HG03378 (cell line): ENCODE results near the gene GORASP1.

Source experiments
- ATAC-seq: cut with Tn5 transposase; IDR thresholded peaks from one replicate; pipeline ENCODE4 v1.9.1; 2021; ENCODE audit warnings: mild to moderate bottlenecking, moderate library complexity; ENCODE audit not compliant: unreplicated experiment

The GORASP1 gene

DNA sequence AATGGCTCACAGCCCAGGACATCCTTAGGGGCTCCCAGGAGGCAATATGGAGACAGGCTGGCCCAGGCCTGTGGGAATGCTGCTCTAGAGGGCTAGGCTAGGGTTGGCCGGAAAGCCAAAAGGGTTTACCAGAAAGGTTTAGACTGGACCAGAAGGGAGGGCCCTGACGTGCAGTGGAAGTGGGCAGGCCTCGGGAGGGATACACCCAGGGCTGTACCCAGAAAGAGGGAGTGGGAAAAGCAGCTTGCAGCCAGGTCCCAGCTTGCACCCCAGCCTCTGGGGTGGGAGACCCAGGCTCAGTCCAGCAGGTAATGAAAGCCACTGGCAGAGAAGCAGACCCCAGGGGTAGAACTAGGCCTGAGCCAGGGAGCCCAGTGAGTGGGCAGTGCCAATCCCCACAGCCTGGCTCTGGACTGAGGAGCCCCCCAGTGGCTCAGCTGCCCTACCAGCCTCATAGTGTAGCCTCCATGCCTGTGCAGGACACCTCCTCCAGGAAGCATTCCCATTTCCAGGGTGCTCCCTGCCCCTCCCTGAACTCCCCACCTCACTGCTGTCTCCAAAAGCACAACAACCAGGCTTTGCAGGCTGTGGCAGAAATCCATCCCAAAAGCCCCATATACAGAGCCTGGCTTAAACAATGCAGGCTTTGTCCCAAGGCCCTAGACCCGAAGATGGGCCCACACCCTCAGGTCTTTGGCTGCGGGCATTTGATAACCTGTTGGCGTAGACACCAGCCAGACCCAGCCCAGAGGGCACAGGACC, 3.5 kb downstream of the GORASP1 start:
- ATAC-seq = no peak

DNA sequence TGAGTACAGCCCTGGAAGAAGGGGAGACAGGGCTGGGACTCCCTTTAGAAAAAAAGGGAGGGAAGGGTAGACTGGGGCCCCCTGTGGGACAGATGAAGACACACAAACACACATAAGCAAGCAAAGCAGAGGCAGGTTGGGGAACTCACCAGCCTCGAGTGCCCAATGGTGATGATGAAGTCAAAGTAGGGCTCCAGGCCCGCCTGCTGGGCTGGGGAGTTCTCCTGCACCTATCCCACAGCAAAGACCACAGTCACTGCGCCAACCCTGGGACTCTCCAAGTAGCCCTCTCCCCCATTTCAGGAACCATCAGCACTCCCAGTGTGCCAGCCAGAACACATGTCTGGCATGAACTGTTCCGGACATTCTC, 4.1 kb downstream of the GORASP1 start:
- no peak for ATAC-seq

DNA sequence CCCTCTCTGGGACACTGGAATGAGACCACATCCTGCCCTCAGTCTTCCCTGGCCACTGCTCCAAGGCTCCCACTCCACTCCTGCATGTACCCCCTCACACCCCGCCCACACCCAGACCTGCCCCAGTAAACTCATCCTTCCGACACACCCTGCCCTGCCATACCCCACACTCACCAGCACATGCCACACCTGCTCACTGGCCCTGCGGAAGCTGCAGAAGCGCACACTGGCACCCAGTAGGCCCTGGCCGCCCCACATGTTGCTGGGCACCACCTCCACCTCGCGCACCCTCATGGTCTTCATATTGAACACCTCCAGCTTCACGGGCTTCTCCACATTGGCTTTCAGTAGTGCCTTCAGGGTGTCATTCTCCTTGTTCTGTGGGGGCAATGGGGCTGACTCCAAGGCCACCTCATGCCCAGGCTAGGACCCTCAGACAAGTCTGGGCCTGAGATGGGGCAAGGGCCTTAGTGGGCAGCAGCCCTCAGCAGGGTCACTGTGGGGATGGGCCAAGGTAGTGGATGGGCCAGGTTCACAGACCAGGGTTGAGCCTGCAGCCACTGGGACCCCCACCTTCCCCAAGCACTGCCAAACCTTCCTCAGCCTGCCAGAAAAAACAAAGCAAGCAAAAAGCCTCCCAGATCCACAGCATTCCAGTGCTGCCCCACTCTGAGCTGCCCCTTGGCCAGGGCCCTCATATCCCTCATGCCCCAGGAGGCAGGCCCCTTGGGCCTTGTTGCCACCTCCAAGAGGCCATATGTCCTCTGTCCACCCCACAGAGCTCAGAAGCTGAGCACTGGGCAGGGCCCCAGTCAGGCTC, 4.7 kb downstream of the GORASP1 start:
- ATAC-seq = no peak

DNA sequence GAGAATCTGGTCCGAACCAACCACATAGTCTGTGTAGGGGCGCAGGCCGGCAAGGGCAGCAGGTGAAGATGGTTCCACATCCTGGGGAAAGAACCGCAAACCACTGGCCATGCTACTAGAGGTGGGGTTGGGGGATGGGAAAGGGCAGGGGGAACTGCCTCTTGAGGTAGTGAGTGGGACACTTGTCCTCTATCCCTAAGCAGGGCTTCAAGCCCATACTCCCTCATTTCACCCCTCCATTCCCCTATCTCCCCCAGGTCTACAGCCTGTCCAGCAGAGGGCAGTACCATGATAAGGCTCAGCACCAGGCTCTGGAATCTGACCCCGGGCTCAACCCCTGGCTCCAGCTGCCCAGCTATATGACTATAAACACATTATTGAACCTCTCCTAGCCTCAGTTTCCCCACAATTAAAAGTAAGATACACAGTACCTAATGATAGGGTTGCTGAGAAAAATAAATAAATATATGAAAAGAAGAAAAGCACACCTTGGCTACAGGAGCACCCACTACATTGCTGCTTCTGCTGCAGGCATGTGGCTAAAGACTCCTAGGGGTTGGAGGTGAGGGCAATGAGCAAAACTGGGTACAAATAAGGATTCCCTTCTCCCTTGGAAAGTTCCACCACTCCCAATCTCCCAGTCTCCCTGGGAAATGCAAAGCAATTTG, 6.3 kb downstream of the GORASP1 start:
- peak; percentile 61 for ATAC-seq

DNA sequence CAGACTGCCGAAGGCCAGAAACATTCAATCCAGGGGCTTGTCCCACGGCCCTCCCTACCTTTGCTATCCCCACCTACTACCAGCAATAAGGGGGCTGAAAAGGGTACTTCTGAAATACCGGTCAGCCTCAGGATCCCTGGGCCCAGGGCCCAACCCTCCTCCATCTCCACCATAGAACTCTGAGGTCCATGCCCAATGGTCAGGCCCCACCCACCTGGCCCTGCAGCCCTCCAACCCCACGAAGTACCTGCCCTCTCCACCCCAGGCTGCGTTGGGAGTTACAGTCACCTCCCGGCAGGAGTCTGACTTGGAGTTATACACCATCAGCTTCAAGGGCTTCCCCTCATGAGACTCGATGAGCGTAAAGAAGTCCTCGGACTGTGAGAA, 6.9 kb downstream of the GORASP1 start:
- ATAC-seq = no peak

DNA sequence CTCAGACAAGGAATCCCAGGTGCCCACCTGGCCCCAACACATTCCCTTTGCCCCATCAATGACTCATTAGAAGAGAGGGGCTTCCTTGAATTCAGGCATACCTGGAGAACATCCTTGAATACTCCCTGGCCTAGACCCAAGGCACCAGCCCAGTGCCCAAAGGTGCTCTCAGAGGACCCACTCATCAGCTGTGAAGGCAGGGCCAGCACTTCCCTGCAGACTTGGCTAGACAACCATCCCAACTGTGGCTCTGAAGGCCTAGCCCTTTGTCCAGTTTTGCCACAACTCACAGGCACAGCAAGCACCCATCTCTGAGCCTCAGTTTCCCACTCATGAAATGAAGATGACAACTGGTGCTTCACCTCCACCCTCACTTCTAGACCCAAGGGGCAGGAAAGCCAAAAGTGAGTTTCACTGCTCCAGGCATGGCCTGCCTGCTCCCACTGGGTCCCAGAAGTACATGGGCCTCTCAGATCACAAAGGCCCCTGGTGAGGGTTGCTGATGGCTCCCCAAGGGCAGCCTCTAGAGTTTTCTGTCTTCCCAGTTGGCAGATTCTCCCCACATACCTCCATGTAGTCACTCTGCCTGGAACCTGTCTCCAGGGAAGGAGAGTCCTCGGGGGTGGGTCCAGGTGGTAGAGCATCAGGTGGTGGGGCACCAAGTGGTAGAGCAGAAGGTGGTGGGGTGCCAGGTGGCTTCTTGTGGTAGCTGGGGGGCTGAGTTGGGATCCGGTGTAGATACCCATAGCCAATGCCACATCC, 7.5 kb downstream of the GORASP1 start:
- ATAC-seq = no peak

DNA sequence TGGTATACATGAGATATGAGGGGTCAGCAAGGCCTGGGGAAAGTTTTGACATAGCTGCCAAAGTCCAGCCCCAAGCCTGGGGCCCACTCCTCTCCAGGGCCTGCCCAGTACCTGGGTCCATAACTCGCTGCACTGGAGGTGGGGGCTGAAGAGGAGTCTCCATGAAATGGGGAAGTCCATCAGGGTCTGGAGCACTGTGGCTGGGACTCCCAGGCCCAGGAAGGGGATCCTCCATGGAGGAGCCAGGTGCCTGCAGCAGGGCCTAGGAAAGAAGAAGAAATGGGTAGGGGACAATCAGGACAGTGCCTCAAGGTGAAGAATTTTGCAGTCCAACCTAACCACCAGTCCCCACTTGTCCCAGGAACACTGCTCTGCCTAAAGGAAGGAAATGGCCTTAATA, 8.2 kb downstream of the GORASP1 start:
- no peak for ATAC-seq

DNA sequence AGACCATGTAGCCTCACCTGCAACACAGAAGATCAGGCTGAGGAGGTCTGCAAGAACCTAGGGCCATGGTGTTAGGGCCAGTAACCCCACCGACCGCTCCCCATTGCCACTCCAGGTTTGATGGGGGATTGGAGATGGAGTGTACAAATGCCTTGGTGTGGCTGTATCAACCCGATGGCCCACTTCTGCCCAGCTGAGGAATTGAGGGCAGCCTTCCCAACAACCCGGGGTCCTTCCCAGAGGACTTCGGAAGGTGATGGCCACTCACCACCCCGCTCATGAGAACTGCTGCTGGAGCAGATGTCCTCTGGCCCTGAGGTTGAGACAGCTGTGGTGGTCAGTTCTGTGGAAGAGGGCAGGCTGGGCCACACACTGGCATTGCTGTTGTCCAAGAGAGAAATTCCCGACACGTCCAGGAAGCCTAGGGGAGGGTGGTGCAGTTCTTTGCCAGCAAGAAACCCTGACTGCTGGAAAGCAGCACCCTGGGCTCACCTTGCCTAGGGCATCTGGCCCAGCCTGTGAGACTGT, 8.9 kb downstream of the GORASP1 start:
- no peak for ATAC-seq

DNA sequence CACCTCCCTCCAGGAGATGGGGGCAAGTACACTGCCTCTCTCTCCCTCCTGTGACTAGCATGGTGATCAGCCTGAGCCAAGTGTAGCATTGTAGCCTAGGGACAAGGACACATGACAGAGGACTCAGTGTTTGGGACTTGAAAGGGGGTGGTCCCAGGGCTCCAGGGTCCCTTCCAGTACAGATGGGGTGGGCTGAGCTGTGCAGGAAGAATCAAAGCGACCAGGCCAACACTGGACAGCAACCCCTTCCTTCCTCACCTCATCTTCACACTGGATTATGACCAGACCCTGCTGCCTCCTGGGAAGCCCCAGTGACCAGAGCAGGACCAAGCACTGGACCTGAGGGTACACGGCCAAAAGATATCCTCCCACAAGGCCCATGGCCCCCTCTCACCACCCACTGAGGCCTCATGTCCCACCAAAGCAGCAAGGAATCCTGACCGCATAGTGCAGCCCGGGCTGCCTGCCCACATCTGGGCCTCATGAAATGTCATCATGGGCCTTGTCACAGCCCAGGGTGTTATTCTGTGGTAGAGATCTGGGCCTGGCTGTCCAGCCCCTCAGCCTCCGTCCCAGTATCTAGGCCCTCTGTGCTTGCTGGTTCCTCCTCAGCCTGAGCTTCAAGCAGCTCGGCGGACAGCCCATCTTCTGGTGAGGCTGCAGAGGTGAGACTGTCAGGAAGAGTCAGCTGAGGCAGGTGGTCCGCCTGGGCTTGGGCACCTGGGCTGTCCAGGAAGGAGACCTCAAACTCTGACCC, 9.5 kb downstream of the GORASP1 start:
- ATAC-seq = no peak

DNA sequence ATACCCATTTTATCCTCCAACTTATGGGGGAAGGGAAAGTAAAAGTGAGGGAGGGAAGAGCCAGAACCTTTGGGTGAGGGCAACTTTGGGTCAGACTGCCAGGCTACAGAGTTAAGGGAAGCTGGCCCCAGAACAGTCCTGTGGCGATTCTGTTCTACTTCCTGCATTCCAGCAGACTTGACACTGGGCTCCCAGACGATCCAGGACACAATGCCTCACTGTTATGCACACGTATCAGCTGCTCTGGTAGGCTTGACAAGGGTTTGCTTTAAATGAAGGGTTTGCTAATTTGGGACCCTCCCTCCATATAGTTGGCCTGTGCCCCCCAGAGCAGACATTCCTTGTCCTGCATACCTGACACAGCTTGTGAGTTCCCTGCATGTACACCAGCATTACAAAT, 10.7 kb downstream of the GORASP1 start:
- ATAC-seq = no peak

DNA sequence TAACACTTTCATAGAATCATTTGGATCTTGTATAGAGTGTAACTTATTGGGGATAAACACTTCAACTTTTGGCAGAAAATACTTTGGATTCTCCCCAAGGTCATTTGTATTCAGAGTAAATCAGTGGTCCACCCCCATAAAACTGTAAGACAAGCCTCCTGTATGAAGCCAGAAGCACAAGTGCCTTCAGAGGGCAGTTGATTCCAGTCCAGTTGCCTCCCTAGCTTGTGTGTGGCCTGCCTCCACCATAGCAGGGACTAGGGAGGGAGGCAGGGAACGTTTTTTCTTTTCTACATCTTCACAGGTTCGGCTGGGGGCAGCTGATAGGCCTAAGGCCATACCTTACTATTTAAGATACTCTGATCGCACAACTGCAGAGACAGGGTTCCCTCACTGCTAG, 11.6 kb downstream of the GORASP1 start:
- ATAC-seq = no peak

DNA sequence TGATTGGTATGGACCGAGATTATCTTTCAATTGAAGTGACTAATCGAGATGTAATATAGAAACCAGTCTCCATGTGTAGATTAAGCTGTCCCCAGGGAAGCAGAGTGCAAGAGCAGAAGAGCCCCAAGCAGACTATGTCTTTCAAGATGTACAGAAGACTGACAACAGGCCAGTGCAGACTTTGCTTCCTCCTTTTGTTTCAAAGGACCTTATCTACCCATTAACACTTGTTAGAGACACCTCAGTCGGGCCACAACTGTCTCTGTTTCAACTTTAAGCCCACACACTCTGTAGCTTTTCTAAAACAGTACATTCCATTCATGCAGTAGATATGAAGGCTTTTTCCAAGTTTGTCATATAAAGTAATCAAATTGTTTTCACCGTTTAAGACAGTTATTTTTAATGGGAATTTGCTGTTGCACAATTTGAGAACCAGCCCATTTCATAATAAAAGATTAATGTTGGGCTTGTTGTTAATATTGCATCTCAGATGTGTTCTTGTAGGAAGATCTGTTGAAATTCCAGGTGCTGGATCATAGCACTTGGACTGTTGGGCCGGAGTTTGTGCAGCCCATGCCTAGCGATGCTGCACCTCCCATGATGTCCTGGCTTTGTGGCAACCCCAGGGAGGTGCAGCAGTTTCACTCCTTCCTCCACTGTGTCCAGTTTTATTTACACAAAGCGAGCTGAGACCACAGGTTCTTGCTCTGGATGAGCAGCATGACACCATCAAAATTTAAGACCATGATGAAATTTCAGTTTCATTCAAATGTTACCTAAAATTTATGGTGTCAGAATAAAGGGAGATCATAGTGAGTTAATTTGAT, 12.4 kb downstream of the GORASP1 start:
- ATAC-seq = no peak

DNA sequence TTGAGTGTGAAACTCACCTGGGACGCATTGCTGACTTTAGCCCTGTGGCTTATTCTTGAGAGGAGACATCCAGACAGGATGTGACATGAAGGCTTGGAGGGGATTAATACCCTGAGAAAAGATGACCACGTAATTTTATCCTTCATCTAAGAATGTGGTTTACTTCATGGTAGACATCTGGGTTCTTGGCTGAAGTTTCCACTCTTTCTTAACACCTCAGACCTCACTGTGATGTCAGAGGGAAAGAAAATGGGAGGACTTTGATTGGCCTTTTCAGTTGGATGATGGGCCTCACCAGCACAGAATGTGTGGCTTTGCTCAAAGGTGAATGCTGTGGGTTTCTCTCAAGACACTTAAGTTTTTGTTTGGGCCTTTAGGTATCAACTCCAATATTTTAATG, 16.5 kb downstream of the GORASP1 start:
- ATAC-seq = no peak

DNA sequence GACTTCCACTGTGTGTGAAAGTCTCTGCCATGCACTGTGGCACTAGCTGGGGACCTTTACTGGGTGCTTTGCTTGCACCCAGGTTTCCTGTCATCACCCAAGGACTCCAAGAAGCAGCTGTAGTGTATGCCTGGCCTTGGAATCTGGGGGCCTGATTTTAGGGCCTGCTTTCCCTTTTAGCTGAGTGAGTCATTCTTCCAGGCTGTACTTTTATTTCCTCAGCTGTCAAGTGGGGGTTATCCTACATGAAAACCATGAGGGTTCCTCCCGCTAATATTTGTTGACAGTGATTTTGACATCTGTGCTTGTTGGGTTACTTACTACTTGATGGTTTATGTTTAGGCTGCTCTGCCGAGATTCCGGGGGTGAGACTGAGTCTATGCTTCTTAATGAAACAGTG, 18.5 kb downstream of the GORASP1 start:
- no peak for ATAC-seq

DNA sequence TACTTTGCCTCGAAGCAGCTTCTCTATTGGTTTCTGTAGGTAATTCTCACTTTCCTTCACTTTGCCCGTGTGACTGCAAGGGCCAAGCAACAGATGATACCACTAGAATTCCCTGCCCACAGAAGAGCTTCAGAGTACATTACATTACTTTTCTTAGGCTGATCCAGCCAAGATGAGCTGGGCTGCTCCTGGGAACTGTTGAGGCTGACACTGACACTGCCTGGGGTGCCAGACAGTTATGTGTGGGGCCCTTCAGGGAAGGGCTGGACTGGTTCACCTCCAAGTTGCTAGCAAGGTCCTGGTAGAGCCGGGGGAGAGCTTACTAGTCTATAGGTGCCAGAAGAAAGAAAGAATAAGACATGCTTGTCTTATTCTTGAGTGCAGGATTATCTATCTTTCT, 19.0 kb downstream of the GORASP1 start:
- ATAC-seq = no peak

DNA sequence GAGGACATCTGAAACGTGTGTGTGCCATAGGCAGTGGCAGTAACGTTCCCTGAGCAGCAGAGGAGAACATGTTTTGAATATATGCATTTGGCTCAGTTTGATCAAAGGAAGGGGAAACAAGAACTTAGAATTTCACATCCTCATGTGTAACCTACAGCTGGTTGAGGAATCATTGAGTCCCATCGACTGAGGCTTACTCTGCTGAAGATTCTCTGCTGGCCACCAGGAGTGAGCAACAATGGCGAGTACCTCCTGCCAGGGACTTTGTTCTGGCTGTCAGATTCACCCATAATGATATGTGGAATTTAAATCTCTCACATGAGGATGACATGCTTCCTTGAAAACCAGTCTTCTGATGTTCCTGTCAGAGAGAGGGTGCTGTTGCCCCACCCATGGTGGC, 21.3 kb downstream of the GORASP1 start:
- ATAC-seq = no peak

DNA sequence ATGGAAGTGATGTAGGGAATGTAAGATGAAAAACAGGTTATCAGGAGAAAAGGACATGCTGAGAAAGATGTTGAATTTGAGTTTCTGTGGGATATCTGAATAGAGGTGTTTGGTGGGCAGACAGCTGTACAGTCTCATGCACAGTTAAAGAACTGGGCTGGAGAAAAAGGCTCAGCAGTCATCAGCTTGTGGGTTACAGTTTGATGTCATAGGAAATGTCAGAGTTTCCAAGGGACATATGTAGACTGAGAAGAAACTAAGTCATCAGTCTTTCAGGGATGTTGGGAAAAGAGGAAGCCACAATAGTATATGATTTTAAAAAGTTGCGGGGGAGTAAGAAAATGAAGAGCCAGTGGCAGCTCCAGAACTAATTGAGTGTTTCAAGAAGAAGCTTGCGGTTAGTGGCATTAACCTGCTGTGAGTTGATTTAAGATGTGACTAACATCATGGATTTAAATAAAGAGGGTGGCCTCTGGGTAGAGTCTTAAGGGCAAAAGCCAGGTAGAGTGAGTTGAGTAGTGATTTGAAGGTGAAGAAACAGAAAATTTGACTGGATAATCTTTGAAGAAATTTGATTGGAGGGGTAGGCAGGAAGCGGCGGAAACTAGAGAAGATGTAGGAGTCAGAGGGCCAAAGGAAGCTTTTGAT, 24.6 kb downstream of the GORASP1 start:
- ATAC-seq = no peak

DNA sequence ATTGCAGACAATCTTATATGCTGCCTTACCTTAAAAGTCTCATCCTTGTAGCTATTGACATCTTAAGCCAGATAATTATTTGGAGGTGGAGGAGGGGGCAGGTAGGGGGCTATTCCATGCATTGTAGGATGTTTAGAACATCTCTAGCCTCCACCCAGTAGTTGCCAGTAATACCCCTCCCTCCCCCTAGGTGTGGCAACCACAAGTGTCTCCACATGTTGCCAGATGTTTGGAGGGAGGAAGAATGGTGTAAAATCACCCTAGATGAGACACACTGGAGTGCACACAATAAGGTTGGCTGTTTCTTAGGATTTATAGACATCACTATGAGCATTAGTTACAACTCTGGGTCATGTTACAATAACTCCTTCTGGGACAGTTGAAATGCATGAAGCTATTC, 27.4 kb downstream of the GORASP1 start:
- no peak for ATAC-seq

DNA sequence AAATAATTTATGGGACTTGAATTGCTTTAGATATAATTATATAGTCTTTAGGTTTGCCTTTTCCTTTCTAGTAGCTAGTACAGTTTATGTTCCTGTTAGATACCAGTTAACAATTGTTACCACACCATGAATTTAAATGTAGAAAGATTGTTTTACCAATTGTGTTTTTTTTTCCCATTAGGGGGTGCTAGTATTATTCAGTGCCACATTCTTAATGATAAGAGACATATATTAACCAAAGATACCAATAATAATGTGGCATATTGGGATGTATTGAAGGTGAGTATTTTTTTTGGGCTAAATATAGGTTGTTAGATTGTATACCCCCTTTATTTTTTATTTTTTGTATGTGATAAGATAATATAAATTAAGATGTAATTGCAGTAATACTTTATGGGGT, 27.9 kb downstream of the GORASP1 start:
- ATAC-seq = no peak
